GM18526 (cell line): ENCODE results near the gene AP2A2.

Source experiments
- POLR2A ChIP-seq: IDR thresholded peaks from 3 replicates; pipeline ENCODE4 v1.6.1; 2011; ENCODE audit not compliant: insufficient read length; ENCODE audit errors: extremely low read depth

AP2A2 gene

GRCh38 chr11:1035577-1036283 lies 110.1 kb downstream of the AP2A2 start:
- no peak for TF ChIP-seq POLR2A

GRCh38 chr11:1036303-1036923 lies 110.7 kb downstream of the AP2A2 start, which contains the start of gene MUC6:
MUC6 (minus strand) TSS chr11:1036718; CDS start chr11:1036655, 63 bp downstream.
- no peak for TF ChIP-seq POLR2A

- TF ChIP-seq POLR2A = no peak
These were observed 111.3 kb downstream of the AP2A2 start for GRCh38 chr11:1036931-1037330.

GRCh38 chr11:1037506-1038055 lies 111.9 kb downstream of the AP2A2 start:
- TF ChIP-seq POLR2A = no peak

- TF ChIP-seq POLR2A = no peak
These were observed 112.7 kb downstream of the AP2A2 start for GRCh38 chr11:1038361-1038760.

- no peak for TF ChIP-seq POLR2A
These were observed 113.3 kb downstream of the AP2A2 start for GRCh38 chr11:1038921-1039320.

GRCh38 chr11:1039481-1040427 lies 114.1 kb downstream of the AP2A2 start:
- TF ChIP-seq POLR2A = no peak

GRCh38 chr11:1040428-1041148 lies 114.9 kb downstream of the AP2A2 start:
- TF ChIP-seq POLR2A = no peak

- TF ChIP-seq POLR2A = no peak
These were observed 115.4 kb downstream of the AP2A2 start for GRCh38 chr11:1041149-1041467.

GRCh38 chr11:1041471-1041870 lies 115.8 kb downstream of the AP2A2 start:
- TF ChIP-seq POLR2A = no peak

- no peak for TF ChIP-seq POLR2A
These were observed 116.4 kb downstream of the AP2A2 start for GRCh38 chr11:1041936-1042608.

- TF ChIP-seq POLR2A = no peak
These were observed 117.2 kb downstream of the AP2A2 start for GRCh38 chr11:1042626-1043562.

- TF ChIP-seq POLR2A = no peak
These were observed 118.0 kb downstream of the AP2A2 start for GRCh38 chr11:1043563-1044096.
